Measurements from ENCODE around the gene SMPD1. TPM values are rescaled to one million over a fixed set of nuclear protein-coding genes. Genes with fewer than 3 reads are reported as not detected.
A peak's percentile ranks its signal among the peaks of the same experiment; 100 is the strongest.
"Not testable (repeated sequence)": the region's sequence is repeated elsewhere in the genome, so short reads cannot be mapped to it uniquely, and the experiment has no call there.

SMPD1 gene
- total RNA-seq, 4 donors from 2014 or later: 26.6 to 37.8 (median 33.5) TPM

DNA sequence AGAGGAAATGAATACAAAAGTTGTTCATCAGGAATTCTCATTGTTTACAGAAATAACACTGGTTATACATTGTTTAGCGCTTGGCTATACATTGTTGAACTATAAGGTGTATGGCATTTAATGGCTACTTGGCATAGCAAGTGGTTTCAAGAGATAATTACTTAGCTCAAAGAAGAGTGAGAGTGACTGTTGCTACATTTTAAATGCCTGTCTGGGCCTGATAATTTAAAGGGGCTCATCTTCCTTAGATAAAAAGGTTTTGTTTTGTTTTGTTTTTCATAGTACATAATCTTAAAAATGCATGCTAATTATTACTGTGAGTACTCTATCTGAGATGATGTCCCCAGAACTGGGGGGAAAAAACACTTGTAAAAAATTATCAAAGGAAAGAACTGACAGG is 1.5 kb upstream of the SMPD1 start:
- no peak overlapping the region for H3K4me3 ChIP-seq
- TF ChIP-seq EP300 (IDR thresholded peaks at IDR 0.05): no peak
- TF ChIP-seq, protein P1, sequence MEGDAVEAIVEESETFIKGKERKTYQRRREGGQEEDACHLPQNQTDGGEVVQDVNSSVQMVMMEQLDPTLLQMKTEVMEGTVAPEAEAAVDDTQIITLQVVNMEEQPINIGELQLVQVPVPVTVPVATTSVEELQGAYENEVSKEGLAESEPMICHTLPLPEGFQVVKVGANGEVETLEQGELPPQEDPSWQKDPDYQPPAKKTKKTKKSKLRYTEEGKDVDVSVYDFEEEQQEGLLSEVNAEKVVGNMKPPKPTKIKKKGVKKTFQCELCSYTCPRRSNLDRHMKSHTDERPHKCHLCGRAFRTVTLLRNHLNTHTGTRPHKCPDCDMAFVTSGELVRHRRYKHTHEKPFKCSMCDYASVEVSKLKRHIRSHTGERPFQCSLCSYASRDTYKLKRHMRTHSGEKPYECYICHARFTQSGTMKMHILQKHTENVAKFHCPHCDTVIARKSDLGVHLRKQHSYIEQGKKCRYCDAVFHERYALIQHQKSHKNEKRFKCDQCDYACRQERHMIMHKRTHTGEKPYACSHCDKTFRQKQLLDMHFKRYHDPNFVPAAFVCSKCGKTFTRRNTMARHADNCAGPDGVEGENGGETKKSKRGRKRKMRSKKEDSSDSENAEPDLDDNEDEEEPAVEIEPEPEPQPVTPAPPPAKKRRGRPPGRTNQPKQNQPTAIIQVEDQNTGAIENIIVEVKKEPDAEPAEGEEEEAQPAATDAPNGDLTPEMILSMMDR (IDR thresholded peaks at IDR 0.05): no peak
- no peak for TF ChIP-seq POLR2AphosphoS5 (IDR thresholded peaks at IDR 0.05)
- no peak for TF ChIP-seq POLR2A (IDR thresholded peaks at IDR 0.05)
- H3K27ac ChIP-seq: peak overlapping the region in 3 of 4 donors; percentile 91 to 96 (median 93)
- WGBS, 2 donors (ENCODE audit: low coverage in 1 of 2): 90 to 92% methylated on average over 1 of the region's 1 CpG
- H3K36me3 ChIP-seq: peaks cover 0 to 10% of the 10 kb centered on the region in 2 donors
- H3K9me3 ChIP-seq: no peaks in the 10 kb centered on the region
- H3K27me3 ChIP-seq: no peaks in the 10 kb centered on the region
- ATAC-seq: no peak
- H3K4me1 ChIP-seq: peaks cover 0 to 22% (median 12%) of the 10 kb centered on the region in 3 donors

DNA sequence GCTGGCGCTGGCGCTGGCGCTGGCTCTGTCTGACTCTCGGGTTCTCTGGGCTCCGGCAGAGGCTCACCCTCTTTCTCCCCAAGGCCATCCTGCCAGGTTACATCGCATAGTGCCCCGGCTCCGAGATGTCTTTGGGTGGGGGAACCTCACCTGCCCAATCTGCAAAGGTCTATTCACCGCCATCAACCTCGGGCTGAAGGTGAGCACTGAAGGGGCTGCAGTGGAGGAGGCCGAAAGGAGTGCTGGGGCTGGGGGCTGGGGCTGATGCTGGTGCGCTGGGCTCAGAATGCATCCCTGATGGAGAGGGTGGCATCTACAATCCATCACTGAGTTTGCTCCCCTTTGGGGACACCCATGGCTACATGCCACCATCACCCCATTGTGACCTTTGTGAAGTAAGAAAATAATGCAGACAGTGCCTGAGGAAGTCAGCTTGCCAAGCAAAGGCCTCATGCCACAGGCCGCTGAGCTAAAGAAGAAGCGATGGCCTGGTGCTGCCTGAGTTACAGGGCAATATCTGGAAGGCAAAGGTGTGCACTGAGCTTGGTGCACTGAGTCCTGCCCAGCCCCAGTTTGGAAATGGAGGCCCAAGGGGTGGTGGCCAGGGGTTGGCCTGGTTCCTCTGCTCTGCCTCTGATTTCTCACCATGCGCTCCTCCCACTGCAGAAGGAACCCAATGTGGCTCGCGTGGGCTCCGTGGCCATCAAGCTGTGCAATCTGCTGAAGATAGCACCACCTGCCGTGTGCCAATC is 620 bp downstream of the SMPD1 start:
- Histone ChIP-seq H3K9me3 (no peaks in the 10 kb centered on the region), H3K36me3 (peaks cover 0 to 31% of the 10 kb centered on the region in 2 donors), H3K4me1 (peaks cover 0 to 22% (median 12%) of the 10 kb centered on the region in 3 donors), H3K4me3 (peak overlapping the region; percentile 78 to 86), H3K27me3 (no peaks in the 10 kb centered on the region), H3K27ac (peak overlapping the region; percentile 82 to 96 (median 92))
- no peak for ATAC-seq
- TF ChIP-seq POLR2A (IDR thresholded peaks at IDR 0.05) (no peak), POLR2AphosphoS5 (IDR thresholded peaks at IDR 0.05) (no peak), EP300 (IDR thresholded peaks at IDR 0.05) (no peak)
- WGBS, 2 donors (ENCODE audit: low coverage in 1 of 2): no CpG with 5 or more reads among the region's 19 CpGs

DNA sequence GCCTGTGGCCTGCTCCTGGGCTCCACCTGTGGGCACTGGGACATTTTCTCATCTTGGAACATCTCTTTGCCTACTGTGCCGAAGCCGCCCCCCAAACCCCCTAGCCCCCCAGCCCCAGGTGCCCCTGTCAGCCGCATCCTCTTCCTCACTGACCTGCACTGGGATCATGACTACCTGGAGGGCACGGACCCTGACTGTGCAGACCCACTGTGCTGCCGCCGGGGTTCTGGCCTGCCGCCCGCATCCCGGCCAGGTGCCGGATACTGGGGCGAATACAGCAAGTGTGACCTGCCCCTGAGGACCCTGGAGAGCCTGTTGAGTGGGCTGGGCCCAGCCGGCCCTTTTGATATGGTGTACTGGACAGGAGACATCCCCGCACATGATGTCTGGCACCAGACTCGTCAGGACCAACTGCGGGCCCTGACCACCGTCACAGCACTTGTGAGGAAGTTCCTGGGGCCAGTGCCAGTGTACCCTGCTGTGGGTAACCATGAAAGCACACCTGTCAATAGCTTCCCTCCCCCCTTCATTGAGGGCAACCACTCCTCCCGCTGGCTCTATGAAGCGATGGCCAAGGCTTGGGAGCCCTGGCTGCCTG is 1.4 kb downstream of the SMPD1 start:
- Histone ChIP-seq H3K36me3 (peaks cover 0 to 32% of the 10 kb centered on the region in 2 donors), H3K27ac (peak overlapping the region in 3 of 4 donors; percentile 91 to 96 (median 93)), H3K4me1 (peaks cover 0 to 22% (median 12%) of the 10 kb centered on the region in 3 donors), H3K27me3 (no peaks in the 10 kb centered on the region), H3K9me3 (no peaks in the 10 kb centered on the region), H3K4me3 (peak overlapping the region in 1 of 2 donors; percentile 86)
- WGBS, 2 donors (ENCODE audit: low coverage in 1 of 2): 70% methylated on average over 2 of the region's 18 CpGs; no CpG with 5 or more reads in 1 of the 2 donors
- TF ChIP-seq, protein P1 (IDR thresholded peaks at IDR 0.05): no peak
- TF ChIP-seq POLR2A (IDR thresholded peaks at IDR 0.05) (no peak), EP300 (IDR thresholded peaks at IDR 0.05) (no peak), POLR2AphosphoS5 (IDR thresholded peaks at IDR 0.05) (no peak)
- ATAC-seq: no peak

DNA sequence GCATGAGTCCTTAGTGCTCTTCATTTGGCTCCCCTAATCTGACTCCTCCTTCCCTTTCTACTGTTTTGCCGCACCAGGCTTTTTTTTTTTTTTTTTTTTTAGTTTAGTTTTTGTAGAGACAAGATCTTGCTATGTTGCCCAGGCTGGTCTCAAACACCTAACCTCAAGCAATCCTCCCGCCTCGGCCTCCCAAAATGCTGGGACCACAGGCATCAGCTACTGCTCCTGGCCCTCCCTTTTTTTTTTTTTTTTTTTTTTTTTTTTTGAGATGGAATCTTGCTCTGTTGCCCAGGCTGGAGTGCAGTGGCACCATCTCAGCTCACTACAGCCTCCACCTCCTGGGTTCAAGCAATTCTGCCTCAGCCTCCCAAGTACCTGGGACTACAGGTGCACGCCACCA is 2.0 kb downstream of the SMPD1 start:
- WGBS, 2 donors (ENCODE audit: low coverage in 1 of 2): 83 to 88% methylated on average over 1 to 2 of the region's 4 CpGs
- not testable (repeated sequence) for ATAC-seq, H3K27ac ChIP-seq, H3K9me3 ChIP-seq, H3K27me3 ChIP-seq, H3K4me3 ChIP-seq
- Histone ChIP-seq H3K4me1 (peaks cover 0 to 26% (median 12%) of the 10 kb centered on the region in 3 donors), H3K36me3 (peaks cover 0 to 36% of the 10 kb centered on the region in 2 donors)

DNA sequence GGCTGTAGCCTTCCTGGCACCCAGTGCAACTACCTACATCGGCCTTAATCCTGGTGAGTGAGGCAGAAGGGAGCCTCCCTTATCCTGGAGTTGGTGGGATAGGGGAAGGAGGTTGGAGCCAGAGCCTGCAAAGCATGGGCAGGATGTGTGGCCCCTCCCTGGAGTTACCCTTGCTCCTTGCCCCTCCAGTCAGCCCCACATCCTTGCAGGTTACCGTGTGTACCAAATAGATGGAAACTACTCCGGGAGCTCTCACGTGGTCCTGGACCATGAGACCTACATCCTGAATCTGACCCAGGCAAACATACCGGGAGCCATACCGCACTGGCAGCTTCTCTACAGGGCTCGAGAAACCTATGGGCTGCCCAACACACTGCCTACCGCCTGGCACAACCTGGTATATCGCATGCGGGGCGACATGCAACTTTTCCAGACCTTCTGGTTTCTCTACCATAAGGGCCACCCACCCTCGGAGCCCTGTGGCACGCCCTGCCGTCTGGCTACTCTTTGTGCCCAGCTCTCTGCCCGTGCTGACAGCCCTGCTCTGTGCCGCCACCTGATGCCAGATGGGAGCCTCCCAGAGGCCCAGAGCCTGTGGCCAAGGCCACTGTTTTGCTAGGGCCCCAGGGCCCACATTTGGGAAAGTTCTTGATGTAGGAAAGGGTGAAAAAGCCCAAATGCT is 3.9 kb downstream of the SMPD1 start:
- ATAC-seq: no peak
- whole genome bisulfite sequencing, 2 donors (ENCODE audit: low coverage in 1 of 2): no CpG with 5 or more reads among the region's 16 CpGs
- H3K27me3 ChIP-seq: no peaks in the 10 kb centered on the region
- H3K36me3 ChIP-seq: peaks cover 0 to 54% of the 10 kb centered on the region in 2 donors
- no peak overlapping the region for H3K27ac ChIP-seq
- peak; percentile 3 for TF ChIP-seq POLR2AphosphoS5 (IDR thresholded peaks at IDR 0.05)
- TF ChIP-seq, protein P1 (IDR thresholded peaks at IDR 0.05): no peak
- no peak overlapping the region for H3K4me3 ChIP-seq
- H3K4me1 ChIP-seq: peaks cover 0 to 38% (median 12%) of the 10 kb centered on the region in 3 donors
- no peaks in the 10 kb centered on the region for H3K9me3 ChIP-seq

All from gastroesophageal sphincter (tissue), 4 donors.